ENCODE measurements around the gene IL22RA1.

Gene IL22RA1

GRCh38 chr1:24111262-24111995, 31.5 kb downstream of the IL22RA1 start:
- no peak for DNase-seq

GRCh38 chr1:24110642-24111261, 32.2 kb downstream of the IL22RA1 start:
- no peak for DNase-seq

- no peak for DNase-seq
Observed at GRCh38 chr1:24109686-24110475, 33.1 kb downstream of the IL22RA1 start.

- DNase-seq = no peak
Observed at GRCh38 chr1:24109166-24109483, 33.8 kb downstream of the IL22RA1 start.

- no peak for DNase-seq
Observed at GRCh38 chr1:24108334-24109165, 34.4 kb downstream of the IL22RA1 start.

- DNase-seq = no peak
Observed at GRCh38 chr1:24107462-24108138, 35.3 kb downstream of the IL22RA1 start.

- no peak for DNase-seq
Observed at GRCh38 chr1:24105368-24106160, 37.4 kb downstream of the IL22RA1 start.

GRCh38 chr1:24104854-24105253, 38.1 kb downstream of the IL22RA1 start:
- DNase-seq = no peak

- no peak for DNase-seq
Observed at GRCh38 chr1:24103879-24104278, 39.1 kb downstream of the IL22RA1 start.

GRCh38 chr1:24103408-24103807, 39.5 kb downstream of the IL22RA1 start:
- no peak for DNase-seq

GRCh38 chr1:24102961-24103360, 40.0 kb downstream of the IL22RA1 start:
- no peak for DNase-seq

- DNase-seq = no peak
Observed at GRCh38 chr1:24101796-24102586, 40.9 kb downstream of the IL22RA1 start.

- DNase-seq = no peak
Observed at GRCh38 chr1:24100945-24101737, 41.8 kb downstream of the IL22RA1 start.

- no peak for DNase-seq
Observed at GRCh38 chr1:24098943-24099638, 43.8 kb downstream of the IL22RA1 start.

- no peak for DNase-seq
Observed at GRCh38 chr1:24098102-24098501, 44.8 kb downstream of the IL22RA1 start.

GRCh38 chr1:24097663-24098062, 45.3 kb downstream of the IL22RA1 start:
- DNase-seq = no peak

- DNase-seq = no peak
Observed at GRCh38 chr1:24096739-24097103, 46.2 kb downstream of the IL22RA1 start.

- DNase-seq = no peak
Observed at GRCh38 chr1:24096009-24096738, 46.8 kb downstream of the IL22RA1 start.

All from NCI-H2029 (cell line).